CD4-positive, alpha-beta T cell treated with Interleukin-21 for 1 hour (primary cell): ENCODE measurements around the gene ZNF785.
"Not testable (repeated sequence)": the region's sequence is repeated elsewhere in the genome, so short reads cannot be mapped to it uniquely, and the experiment has no call there.

Experiments
- DNase-seq: peaks from one replicate; pipeline ENCODE4 v3.0.0-alpha.2; 2020

The ZNF785 gene

GRCh38 chr16:30561089-30561816 lies 24.2 kb downstream of the ZNF785 start:
- peak; percentile 36 for DNase-seq

GRCh38 chr16:30559690-30560089 lies 25.8 kb downstream of the ZNF785 start:
- no peak for DNase-seq

- no peak for DNase-seq
Observed at GRCh38 chr16:30558789-30559377, 26.6 kb downstream of the ZNF785 start.

GRCh38 chr16:30557957-30558788 lies 27.3 kb downstream of the ZNF785 start, which contains the start of gene ZNF764:
Gene ZNF764 (minus strand): TSS chr16:30558374. CDS start chr16:30558182, 192 bp downstream.
- DNase-seq: peak; percentile 99

GRCh38 chr16:30557707-30557956 lies 27.9 kb downstream of the ZNF785 start:
- no peak for DNase-seq

- no peak for DNase-seq
Observed at GRCh38 chr16:30556125-30556473, 29.4 kb downstream of the ZNF785 start.

GRCh38 chr16:30555315-30556124 lies 30.0 kb downstream of the ZNF785 start:
- no peak for DNase-seq

- DNase-seq: no peak
Observed at GRCh38 chr16:30554557-30555314, 30.8 kb downstream of the ZNF785 start.

GRCh38 chr16:30553393-30553899 lies 32.1 kb downstream of the ZNF785 start:
- DNase-seq: no peak

- DNase-seq: no peak
Observed at GRCh38 chr16:30552956-30553355, 32.5 kb downstream of the ZNF785 start.

- peak; percentile 87 for DNase-seq
Observed at GRCh38 chr16:30551781-30552180, 33.7 kb downstream of the ZNF785 start.

- DNase-seq: no peak
Observed at GRCh38 chr16:30548416-30549253, 36.9 kb downstream of the ZNF785 start.

GRCh38 chr16:30546115-30546514 lies 39.4 kb downstream of the ZNF785 start:
- no peak for DNase-seq

- no peak for DNase-seq
Observed at GRCh38 chr16:30543067-30543466, 42.4 kb downstream of the ZNF785 start.

- no peak for DNase-seq
Observed at GRCh38 chr16:30541502-30542329, 43.8 kb downstream of the ZNF785 start.

- not testable (repeated sequence) for DNase-seq
Observed at GRCh38 chr16:30540916-30541464, 44.5 kb downstream of the ZNF785 start.

- DNase-seq: not testable (repeated sequence)
Observed at GRCh38 chr16:30539986-30540526, 45.4 kb downstream of the ZNF785 start.

GRCh38 chr16:30539000-30539964 lies 46.2 kb downstream of the ZNF785 start:
- DNase-seq: no peak
